ENCODE measurements around the gene CSDE1. TPM values are rescaled to one million over a fixed set of nuclear protein-coding genes. Genes with fewer than 3 reads are reported as not detected.

CSDE1 gene
- total RNA-seq, 1 donor from 2014 or later: 540 TPM

DNA sequence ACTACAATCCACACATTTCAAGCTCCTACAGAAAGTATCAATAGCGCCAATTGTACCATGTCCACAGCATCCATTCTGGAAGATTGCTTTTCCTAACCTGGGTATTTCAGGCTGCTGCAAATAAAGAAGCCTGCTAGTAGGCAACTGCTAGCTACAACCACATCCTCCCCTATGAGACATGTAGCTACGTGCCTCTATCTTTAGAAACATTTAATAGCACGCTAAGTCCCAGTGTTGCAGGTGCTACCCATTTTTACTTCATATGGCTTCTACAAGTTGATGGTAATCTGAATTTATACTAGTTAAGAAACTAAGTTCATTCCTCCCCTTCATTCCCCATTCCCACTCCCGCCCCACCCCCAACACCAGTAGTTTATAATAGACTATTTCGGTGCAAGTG, 55.0 kb downstream of the CSDE1 start:
- H3K9me3 Mint-ChIP-seq (ENCODE audit: low read depth): no peaks in the 10 kb centered on the region
- DNase-seq (ENCODE audit: low spot score): no peak
- H3K27me3 Mint-ChIP-seq (ENCODE audit: low read depth): no peaks in the 10 kb centered on the region
- no peak overlapping the region for H3K27ac Mint-ChIP-seq (ENCODE audit: unreplicated experiment)
- TF ChIP-seq, protein P1, sequence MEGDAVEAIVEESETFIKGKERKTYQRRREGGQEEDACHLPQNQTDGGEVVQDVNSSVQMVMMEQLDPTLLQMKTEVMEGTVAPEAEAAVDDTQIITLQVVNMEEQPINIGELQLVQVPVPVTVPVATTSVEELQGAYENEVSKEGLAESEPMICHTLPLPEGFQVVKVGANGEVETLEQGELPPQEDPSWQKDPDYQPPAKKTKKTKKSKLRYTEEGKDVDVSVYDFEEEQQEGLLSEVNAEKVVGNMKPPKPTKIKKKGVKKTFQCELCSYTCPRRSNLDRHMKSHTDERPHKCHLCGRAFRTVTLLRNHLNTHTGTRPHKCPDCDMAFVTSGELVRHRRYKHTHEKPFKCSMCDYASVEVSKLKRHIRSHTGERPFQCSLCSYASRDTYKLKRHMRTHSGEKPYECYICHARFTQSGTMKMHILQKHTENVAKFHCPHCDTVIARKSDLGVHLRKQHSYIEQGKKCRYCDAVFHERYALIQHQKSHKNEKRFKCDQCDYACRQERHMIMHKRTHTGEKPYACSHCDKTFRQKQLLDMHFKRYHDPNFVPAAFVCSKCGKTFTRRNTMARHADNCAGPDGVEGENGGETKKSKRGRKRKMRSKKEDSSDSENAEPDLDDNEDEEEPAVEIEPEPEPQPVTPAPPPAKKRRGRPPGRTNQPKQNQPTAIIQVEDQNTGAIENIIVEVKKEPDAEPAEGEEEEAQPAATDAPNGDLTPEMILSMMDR (IDR thresholded peaks at IDR 0.05): no peak
- no peak overlapping the region for H3K4me3 Mint-ChIP-seq (ENCODE audit: unreplicated experiment)
- H3K36me3 Mint-ChIP-seq (ENCODE audit: low read depth): peaks cover 14% of the 10 kb centered on the region
- peaks cover 11% of the 10 kb centered on the region for H3K4me1 Mint-ChIP-seq (ENCODE audit: low read depth)

DNA sequence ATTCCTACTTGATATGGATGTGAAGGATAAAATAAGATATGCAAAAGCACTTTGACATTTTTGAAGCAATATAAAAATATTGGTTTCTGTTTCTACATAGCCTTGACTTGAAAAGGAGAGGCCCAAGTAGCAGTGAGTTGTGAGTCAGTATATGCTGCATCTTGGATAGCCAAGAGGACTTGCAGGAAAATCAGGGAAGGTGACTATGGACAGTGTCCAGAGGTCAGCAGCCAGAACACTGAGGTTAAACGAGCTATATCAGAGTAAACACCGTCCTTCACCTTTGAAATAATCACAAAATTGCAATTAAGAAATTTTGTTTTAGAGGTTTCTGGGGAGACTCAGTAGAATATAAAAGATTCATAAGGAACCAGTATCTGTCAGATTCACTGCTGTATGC, 55.9 kb downstream of the CSDE1 start:
- H3K36me3 Mint-ChIP-seq (ENCODE audit: low read depth): peaks cover 6% of the 10 kb centered on the region
- DNase-seq (ENCODE audit: low spot score): no peak
- H3K27me3 Mint-ChIP-seq (ENCODE audit: low read depth): peaks cover 2% of the 10 kb centered on the region
- no peaks in the 10 kb centered on the region for H3K9me3 Mint-ChIP-seq (ENCODE audit: low read depth)
- TF ChIP-seq, protein P1 (IDR thresholded peaks at IDR 0.05): no peak
- H3K27ac Mint-ChIP-seq (ENCODE audit: unreplicated experiment): no peak overlapping the region
- peaks cover 11% of the 10 kb centered on the region for H3K4me1 Mint-ChIP-seq (ENCODE audit: low read depth)
- H3K4me3 Mint-ChIP-seq (ENCODE audit: unreplicated experiment): no peak overlapping the region

DNA sequence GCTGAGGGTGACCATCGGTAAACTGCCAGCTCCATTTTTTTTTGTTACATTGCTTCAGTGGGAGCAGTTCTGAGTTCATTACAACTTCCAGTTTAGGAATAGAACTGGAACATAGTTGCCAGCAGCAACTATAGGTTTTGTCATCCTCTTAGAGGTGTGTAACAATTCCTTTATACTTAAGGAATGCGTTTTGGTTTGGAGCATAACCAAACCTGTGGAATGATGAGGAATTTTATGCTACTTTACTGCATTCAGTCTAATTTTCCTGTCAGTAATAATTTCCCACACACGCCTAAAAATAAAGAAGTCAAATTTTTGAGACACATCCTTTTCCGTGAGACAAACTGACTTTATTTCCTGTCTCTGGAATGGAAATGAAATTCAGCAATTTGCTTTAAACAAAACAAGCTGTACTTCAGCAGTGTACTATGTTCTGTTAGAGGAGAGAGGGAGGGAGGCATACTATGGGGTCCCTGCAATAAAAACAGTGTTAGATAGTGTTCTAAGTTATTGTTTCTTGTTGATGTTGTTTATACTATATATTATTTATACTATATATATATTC, 57.7 kb downstream of the CSDE1 start:
- TF ChIP-seq, protein P1 (IDR thresholded peaks at IDR 0.05): no peak
- Mint-ChIP-seq H3K9me3 (ENCODE audit: low read depth) (no peaks in the 10 kb centered on the region), H3K27me3 (ENCODE audit: low read depth) (peaks cover 6% of the 10 kb centered on the region), H3K36me3 (ENCODE audit: low read depth) (peaks cover 1% of the 10 kb centered on the region), H3K27ac (ENCODE audit: unreplicated experiment) (peak overlapping the region; percentile 39), H3K4me1 (ENCODE audit: low read depth) (peaks cover 18% of the 10 kb centered on the region), H3K4me3 (ENCODE audit: unreplicated experiment) (no peak overlapping the region)
- no peak for DNase-seq (ENCODE audit: low spot score)

DNA sequence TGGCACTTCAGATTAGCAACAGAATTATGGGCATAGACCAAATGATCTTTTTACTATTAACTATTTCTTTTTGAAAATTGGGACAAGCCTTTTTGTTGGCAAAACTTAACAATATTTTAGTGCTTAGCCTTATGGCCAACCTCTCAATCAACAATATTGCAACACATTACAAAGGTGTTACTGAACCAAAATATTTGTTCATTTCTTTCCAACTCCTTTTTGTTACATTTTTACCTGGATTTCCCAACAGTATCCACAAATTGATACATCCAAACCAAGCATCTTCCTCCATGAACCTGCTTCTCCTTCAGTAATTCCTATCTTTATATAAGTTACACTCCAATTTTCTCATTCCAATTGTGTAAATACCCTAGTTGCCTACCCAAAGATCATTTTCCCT, 61.0 kb downstream of the CSDE1 start:
- no peak for DNase-seq (ENCODE audit: low spot score)
- H3K36me3 Mint-ChIP-seq (ENCODE audit: low read depth): no peaks in the 10 kb centered on the region
- TF ChIP-seq, protein P1 (IDR thresholded peaks at IDR 0.05): no peak
- H3K9me3 Mint-ChIP-seq (ENCODE audit: low read depth): no peaks in the 10 kb centered on the region
- peaks cover 18% of the 10 kb centered on the region for H3K4me1 Mint-ChIP-seq (ENCODE audit: low read depth)
- peaks cover 6% of the 10 kb centered on the region for H3K27me3 Mint-ChIP-seq (ENCODE audit: low read depth)
- no peak overlapping the region for H3K27ac Mint-ChIP-seq (ENCODE audit: unreplicated experiment)
- no peak overlapping the region for H3K4me3 Mint-ChIP-seq (ENCODE audit: unreplicated experiment)

DNA sequence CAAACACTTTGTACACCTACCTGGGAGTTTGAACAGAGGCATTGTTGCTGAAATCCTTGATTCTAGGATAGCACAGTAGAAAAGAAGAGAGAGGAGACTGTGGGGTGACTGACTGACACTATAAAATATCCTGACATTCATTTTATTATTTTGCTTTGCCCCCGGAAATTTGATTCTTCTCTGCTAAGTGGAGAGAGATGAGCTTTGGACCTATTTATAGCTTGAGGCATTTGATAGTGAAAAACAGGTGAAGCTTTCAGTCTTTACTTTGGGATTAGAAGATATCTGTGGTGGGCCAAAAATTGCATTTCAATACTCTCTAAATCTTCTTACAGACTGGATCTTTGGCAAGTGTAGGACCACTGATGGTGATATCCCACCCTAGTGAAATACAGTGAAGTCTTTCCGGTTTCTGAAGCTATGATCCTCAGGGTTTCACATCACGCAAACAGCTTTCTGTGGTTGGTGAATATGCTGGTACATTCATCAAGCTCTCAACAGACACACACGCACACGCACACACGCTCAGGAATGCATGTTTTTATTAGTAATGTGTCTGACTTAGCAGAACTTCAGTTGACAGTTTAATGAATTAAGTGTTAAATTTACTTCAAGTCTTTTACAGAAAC, 62.2 kb downstream of the CSDE1 start, which contains the start of gene AMPD1:
Gene AMPD1 (minus strand): TSS at position 117 of the 629 bp plus-strand sequence. CDS start 75 bp downstream, at position 42.
- H3K27ac Mint-ChIP-seq (ENCODE audit: unreplicated experiment): no peak within 1 kb of the TSS
- H3K27me3 Mint-ChIP-seq (ENCODE audit: low read depth): peaks cover 7% of the 10 kb centered on the region
- H3K36me3 Mint-ChIP-seq (ENCODE audit: low read depth): no peaks in the 10 kb centered on the region

More for the DNA sequence above, 62.2 kb downstream of the CSDE1 start, which contains the start of gene AMPD1:
- Mint-ChIP-seq H3K4me1 (ENCODE audit: low read depth) (peaks cover 16% of the 10 kb centered on the region), H3K9me3 (ENCODE audit: low read depth) (no peaks in the 10 kb centered on the region), H3K4me3 (ENCODE audit: unreplicated experiment) (no peak within 1 kb of the TSS)
- TF ChIP-seq, protein P1 (IDR thresholded peaks at IDR 0.05): no peak
- no peak for DNase-seq (ENCODE audit: low spot score)
